Naive thymus-derived CD4-positive, alpha-beta T cell (primary cell): ENCODE data around the gene FNTB. TPM values are rescaled to one million over a fixed set of nuclear protein-coding genes. Genes with fewer than 3 reads are reported as not detected.

ENCODE experiments used
- ATAC-seq: fragments of 150-1000 bp; cut with Tn5 transposase; 2 replicates; pipeline ENCODE4 v1.10.0; 2021; ENCODE audit warnings: mild to moderate bottlenecking, moderate library complexity
- CTCF ChIA-PET: fragments of 350-600 bp; sonication (Branson Sonifier 250); formaldehyde crosslinking; loops from one replicate; lab custom pipeline; 2021; ENCODE audit warnings: antibody characterized with exemption; lab: Charles Lee
- POLR2A ChIA-PET: fragments of 350-600 bp; sonication (Branson Sonifier 250); formaldehyde crosslinking; loops from one replicate; lab custom pipeline; 2021; ENCODE audit warnings: antibody characterized with exemption, inconsistent platforms; lab: Charles Lee
- DNase-seq, 9 donors: peaks; one replicate each; pipeline versions ENCODE4 v3.0.0 to v3.0.0-alpha.2; 2020 to 2022; ENCODE audit warnings: mixed read lengths in 1 of 9
- H3K27ac ChIP-seq: one replicate; pipeline ENCODE4 v1.7.0; 2013; ENCODE audit warnings: mild to moderate bottlenecking, low read depth, low read length, moderate library complexity
- H3K27me3 ChIP-seq, 2 donors: one replicate each; pipeline ENCODE4 v1.7.0; 2013; ENCODE audit warnings: low read length in 2 of 2, mild to moderate bottlenecking in 2 of 2, moderate library complexity in 2 of 2; ENCODE audit not compliant: control insufficient read depth in 2 of 2, insufficient read depth in 2 of 2
- H3K36me3 ChIP-seq, 3 experiments: 1 replicate in 2 of 3; 2 replicates in 1 of 3; pipeline ENCODE4 v1.7.0; 2013; ENCODE audit warnings: low read length in 3 of 3, mild to moderate bottlenecking in 3 of 3, moderate library complexity in 1 of 3; ENCODE audit not compliant: insufficient read depth in 3 of 3, control insufficient read depth in 2 of 3
- H3K4me1 ChIP-seq, 2 donors: one replicate each; pipeline ENCODE4 v1.7.0; 2013; ENCODE audit warnings: low read length in 2 of 2, mild to moderate bottlenecking in 2 of 2, moderate library complexity in 1 of 2; ENCODE audit not compliant: control insufficient read depth in 2 of 2, insufficient read depth in 2 of 2
- H3K4me3 ChIP-seq: 2 replicates; pipeline ENCODE4 v1.7.0; 2013; ENCODE audit warnings: mild to moderate bottlenecking, low read length
- H3K9me3 ChIP-seq, 3 experiments: 1 replicate in 2 of 3; 2 replicates in 1 of 3; pipeline ENCODE4 v1.7.0; 2013; ENCODE audit warnings: low read length in 3 of 3; ENCODE audit not compliant: control insufficient read depth in 2 of 3
- H3K27ac Mint-ChIP-seq, 9 donors: one replicate each; pipeline ENCODE4 v1.8.0; 2020 to 2022; ENCODE audit warnings: mixed read lengths in 9 of 9, mild to moderate bottlenecking in 8 of 9, moderate library complexity in 5 of 9, inconsistent platforms in 2 of 9
- H3K27me3 Mint-ChIP-seq, 5 donors: one replicate each; pipeline ENCODE4 v1.8.0; 2021 to 2022; ENCODE audit warnings: mixed read lengths in 5 of 5, mild to moderate bottlenecking in 1 of 5
- H3K36me3 Mint-ChIP-seq, 5 donors: one replicate each; pipeline ENCODE4 v1.8.0; 2020 to 2022; ENCODE audit warnings: mixed read lengths in 5 of 5, mild to moderate bottlenecking in 3 of 5, inconsistent platforms in 1 of 5
- H3K4me1 Mint-ChIP-seq, 7 donors: one replicate each; pipeline ENCODE4 v1.8.0; 2020 to 2022; ENCODE audit warnings: mixed read lengths in 7 of 7, mild to moderate bottlenecking in 3 of 7, inconsistent platforms in 1 of 7
- H3K4me3 Mint-ChIP-seq, 10 donors: one replicate each; pipeline ENCODE4 v1.8.0; 2020 to 2022; ENCODE audit warnings: mild to moderate bottlenecking in 10 of 10, mixed read lengths in 10 of 10, moderate library complexity in 6 of 10, inconsistent platforms in 2 of 10
- H3K9me3 Mint-ChIP-seq, 11 donors: one replicate each; pipeline ENCODE4 v1.8.0; 2020 to 2022; ENCODE audit warnings: mixed read lengths in 11 of 11, mild to moderate bottlenecking in 4 of 11, inconsistent platforms in 1 of 11, moderate library complexity in 1 of 11
- intact Hi-C, 2 donors: fragments of 100-400 bp; cut with micrococcal nuclease; formaldehyde crosslinking; loops; one replicate each; pipeline ENCODE4 v1.15.1; 2023
- polyA plus RNA-seq, 2 donors: library from polyadenylated mRNA; unstranded; fragments of 300-500 nt; fragmentation: Illumina TruSeq; gene quantifications; one replicate each; pipeline ENCODE4 v1.2.3, GENCODE V29; 2021
- total RNA-seq, 6 experiments: library from RNA in 5 of 6; stranded (reverse) in 5 of 6; gene quantifications; 1 replicate in 5 of 6; 2 replicates in 1 of 6; pipeline ENCODE4 v1.2.3 and lab custom pipeline; 2021 to 2026

Gene FNTB
- total and polyA plus RNA-seq, 7 experiments from 2014 or later, result 4.0 to 19.7 (median 11.3) TPM

DNA sequence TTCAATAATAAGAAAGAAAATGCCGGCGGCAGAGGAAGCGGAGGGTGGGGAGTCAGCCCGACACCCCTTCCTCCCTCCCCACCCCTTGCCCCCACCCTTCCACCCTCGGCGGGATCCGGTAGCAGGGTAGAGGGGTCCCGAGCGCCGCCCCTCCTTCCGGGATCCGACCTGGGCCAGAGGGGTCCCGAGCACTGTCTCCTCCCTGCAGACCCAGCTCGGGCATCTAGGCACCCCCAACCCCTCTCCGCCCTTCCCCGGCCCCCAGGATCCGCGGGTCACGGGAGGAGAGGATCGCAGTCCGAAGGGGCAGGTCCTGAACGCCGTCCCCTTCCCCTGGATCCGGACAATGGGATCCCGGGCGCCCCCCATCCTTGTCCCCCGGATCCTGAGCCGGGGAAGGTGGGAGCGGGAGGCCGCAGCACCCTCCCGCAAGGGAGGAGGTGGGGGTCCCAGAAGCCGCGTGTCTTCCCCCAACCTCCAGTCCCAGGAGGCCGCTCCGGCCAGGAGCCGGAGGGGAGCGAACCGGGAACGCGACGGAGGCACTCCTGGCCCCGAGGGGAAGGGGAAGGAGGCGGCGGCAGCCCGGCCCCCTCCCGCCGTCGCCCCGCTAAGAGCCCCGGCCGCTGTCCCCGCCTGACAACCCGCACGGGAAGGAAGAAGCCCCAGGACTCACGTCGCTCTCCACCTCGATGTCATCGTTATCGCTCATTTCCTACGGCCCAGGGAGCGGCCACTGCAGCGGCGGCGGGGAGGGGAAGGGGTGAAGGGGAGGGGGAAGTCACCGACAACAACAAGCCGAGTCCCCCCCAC, 115.1 kb downstream of the FNTB start:
- Mint-ChIP-seq H3K27ac (peak overlapping the region; percentile 91 to 99 (median 94)), H3K4me3 (peak overlapping the region; percentile 87 to 97 (median 91)), H3K27me3 (peaks cover 0 to 12% (median 0%) of the 10 kb centered on the region in 5 donors), H3K9me3 (peaks cover 0 to 4% (median 0%) of the 10 kb centered on the region in 11 donors), H3K4me1 (peaks cover 28 to 50% (median 50%) of the 10 kb centered on the region in 7 donors), H3K36me3 (peaks cover 4 to 22% (median 16%) of the 10 kb centered on the region in 5 donors)
- Histone ChIP-seq H3K27me3 (no peaks in the 10 kb centered on the region), H3K36me3 (peaks cover 0 to 6% (median 0%) of the 10 kb centered on the region in 3 experiments), H3K4me1 (peaks cover 24 to 41% of the 10 kb centered on the region in 2 donors), H3K27ac (peak overlapping the region; percentile 100), H3K4me3 (peak overlapping the region; percentile 70), H3K9me3 (no peaks in the 10 kb centered on the region)
- intact Hi-C loops, result loop anchor here (1.0 to 5.0 kb wide), 20 partner anchors 105 to 1559 kb away; partner anchors contain the start of genes FUT8 (in 2 of the 2), MTHFD1 (in 2 of the 2), CHURC1 (in 1 of the 2) and FNTB (in 1 of the 2)
- CTCF ChIA-PET, result interaction anchor here (1.0 kb wide), 1 partner anchor 115 kb away, joined by 3 read pairs; the partner anchor contains the start of gene FNTB
- ATAC-seq, result no peak
- POLR2A ChIA-PET, result interaction anchor here (1.0 to 1.9 kb wide), 9 partner anchors 16 to 1406 kb away, joined by 3 to 10 read pairs (median 5); partner anchors contain the start of genes CHURC1, FNTB and GPHN
- DNase-seq, result peak; percentile 26 to 64 (median 44)

DNA sequence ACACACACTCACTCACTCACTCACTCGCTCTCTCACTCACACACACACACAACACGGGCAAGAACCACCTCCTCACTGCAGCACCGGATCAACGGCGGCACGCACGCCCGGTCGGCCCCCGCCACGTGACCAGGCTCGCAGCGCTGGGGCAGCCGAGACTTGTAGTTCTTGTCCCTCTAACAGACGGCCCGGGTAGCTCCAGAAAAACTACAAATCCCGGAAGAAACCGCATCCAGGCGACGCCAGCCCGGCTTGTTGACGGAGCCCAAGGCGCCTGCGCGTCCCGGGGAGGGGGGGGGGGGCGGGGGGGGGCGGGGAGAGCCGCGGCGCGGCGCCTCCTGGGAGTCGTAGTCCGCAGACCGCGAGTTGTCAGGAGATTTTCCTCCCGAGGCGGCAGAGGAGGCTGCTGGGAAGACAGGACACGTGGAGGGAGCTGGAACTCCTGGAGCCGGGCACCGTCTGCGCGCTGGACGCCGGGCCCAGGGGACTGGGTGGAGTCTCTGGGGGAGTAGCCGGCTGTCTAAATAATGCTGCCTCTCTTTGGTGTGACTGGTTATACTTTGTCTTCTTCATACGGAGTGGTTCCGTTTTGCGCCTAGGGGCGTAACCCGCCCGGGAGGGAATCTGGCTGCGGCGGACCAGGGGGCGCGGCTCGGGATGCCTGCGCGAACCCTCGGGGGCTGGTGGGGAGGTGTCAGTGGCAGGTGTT, 115.9 kb downstream of the FNTB start, which contains the start of gene MAX:
TSS of gene MAX (minus strand) at position 77 of the 709 bp plus-strand sequence. CDS start 178 bp downstream, outside the sequence.
- Mint-ChIP-seq H3K27ac (peak within 1 kb of the TSS; percentile 91 to 99 (median 94)), H3K4me1 (peaks cover 28 to 43% (median 42%) of the 10 kb centered on the region in 7 donors), H3K4me3 (peak within 1 kb of the TSS; percentile 87 to 97 (median 91)), H3K36me3 (peaks cover 4 to 22% (median 15%) of the 10 kb centered on the region in 5 donors), H3K9me3 (peaks cover 0 to 4% (median 0%) of the 10 kb centered on the region in 11 donors), H3K27me3 (peaks cover 0 to 12% (median 0%) of the 10 kb centered on the region in 5 donors)
- peaks cover 0 to 6% (median 0%) of the 10 kb centered on the region in 3 experiments for H3K36me3 ChIP-seq
- ChIA-PET CTCF (interaction anchor here (1.0 kb wide), 1 partner anchor 116 kb away, joined by 3 read pairs; the partner anchor contains the start of gene FNTB), POLR2A (interaction anchor here (0.6 to 1.9 kb wide), 16 partner anchors 9 to 1406 kb away, joined by 3 to 10 read pairs (median 4); partner anchors contain the start of genes CHURC1, FNTB and GPHN)
- H3K9me3 ChIP-seq, result no peaks in the 10 kb centered on the region
- DNase-seq (peak; percentile 88 to 100 (median 99)), ATAC-seq (peak; percentile 95)
- intact Hi-C loops, result loop anchor here (1.0 to 5.0 kb wide), 19 partner anchors 105 to 1559 kb away; partner anchors contain the start of genes FUT8 (in 2 of the 2), MTHFD1 (in 2 of the 2), FNTB (in 1 of the 2) and GPHN (in 1 of the 2)
- peak within 1 kb of the TSS; percentile 96 for H3K4me3 ChIP-seq
- peak within 1 kb of the TSS; percentile 100 for H3K27ac ChIP-seq
- no peaks in the 10 kb centered on the region for H3K27me3 ChIP-seq
- peaks cover 17 to 34% of the 10 kb centered on the region in 2 donors for H3K4me1 ChIP-seq

DNA sequence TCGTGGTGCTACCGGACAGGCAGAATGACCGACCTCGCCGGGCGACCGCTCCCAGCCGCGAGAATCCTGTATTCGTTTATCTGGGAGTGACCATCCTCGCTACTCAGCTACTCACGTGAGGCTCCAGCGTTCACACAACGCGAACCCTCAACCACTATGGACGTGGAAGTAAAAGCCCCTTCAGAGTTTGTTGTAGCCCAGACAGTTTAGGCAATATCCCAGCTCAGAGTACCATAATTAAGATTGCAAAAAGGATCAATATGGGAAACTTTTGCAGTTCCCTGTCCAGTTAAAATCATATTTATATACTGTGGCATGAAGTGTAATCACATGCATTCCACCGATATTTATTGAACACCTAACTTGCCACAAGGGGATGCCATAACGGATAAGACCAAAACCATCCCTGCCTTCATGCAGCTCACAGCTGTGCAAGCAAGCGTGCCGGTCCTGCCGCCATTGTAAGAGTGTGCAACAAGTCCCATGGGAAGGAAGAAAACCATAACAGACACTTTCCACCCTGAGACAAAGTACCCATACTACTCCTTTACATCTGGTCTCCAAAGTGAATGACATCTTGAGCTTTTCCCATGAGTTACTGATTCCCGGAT, 116.6 kb downstream of the FNTB start:
- no peaks in the 10 kb centered on the region for H3K27me3 ChIP-seq
- ChIA-PET CTCF (no interaction called here), POLR2A (interaction anchor here (0.8 to 1.9 kb wide), 9 partner anchors 10 to 308 kb away, joined by 3 to 10 read pairs (median 5); partner anchors contain the start of gene FNTB)
- H3K9me3 ChIP-seq, result no peaks in the 10 kb centered on the region
- peak overlapping the region; percentile 70 to 99 (median 91) for H3K27ac Mint-ChIP-seq
- H3K4me1 ChIP-seq, result peaks cover 11 to 28% of the 10 kb centered on the region in 2 donors
- peak overlapping the region; percentile 78 for H3K27ac ChIP-seq
- H3K4me3 ChIP-seq, result peak overlapping the region; percentile 96
- peaks cover 4 to 19% (median 15%) of the 10 kb centered on the region in 5 donors for H3K36me3 Mint-ChIP-seq
- peaks cover 0 to 6% (median 0%) of the 10 kb centered on the region in 3 experiments for H3K36me3 ChIP-seq
- H3K27me3 Mint-ChIP-seq, result peaks cover 0 to 12% (median 0%) of the 10 kb centered on the region in 5 donors
- H3K9me3 Mint-ChIP-seq, result peaks cover 0 to 4% (median 0%) of the 10 kb centered on the region in 11 donors
- H3K4me3 Mint-ChIP-seq, result peak overlapping the region; percentile 81 to 97 (median 89)
- intact Hi-C loops, result loop anchor here (2.0 to 5.0 kb wide), 9 partner anchors 104 to 1461 kb away; partner anchors contain the start of genes FUT8 (in 1 of the 2), GPHN (in 1 of the 2), MTHFD1 (in 1 of the 2) and WDR89 (in 1 of the 2)
- peaks cover 25 to 36% (median 35%) of the 10 kb centered on the region in 7 donors for H3K4me1 Mint-ChIP-seq
- ATAC-seq (no peak), DNase-seq (peak in 3 of 9 donors; percentile 1 to 13 (median 9))

DNA sequence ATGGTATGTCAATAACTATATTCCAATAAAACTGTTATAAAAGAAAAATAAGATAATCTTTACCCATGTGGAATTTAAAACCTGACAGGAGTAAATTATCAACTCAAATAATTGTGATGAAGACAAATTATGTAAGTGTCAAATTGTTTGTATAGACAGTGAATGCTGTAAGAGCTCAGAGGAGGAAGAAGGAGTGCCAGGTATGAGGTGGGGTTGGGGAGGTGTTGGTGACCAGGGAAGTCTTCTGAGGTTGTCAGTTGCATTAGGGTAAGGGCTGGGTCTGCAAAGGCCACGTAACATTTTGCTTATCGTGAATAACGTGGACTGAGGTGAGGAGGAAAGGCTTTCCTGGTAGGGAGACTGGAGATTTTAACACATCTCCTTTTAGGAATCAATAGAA, 118.1 kb downstream of the FNTB start:
- Histone ChIP-seq H3K27ac (no peak overlapping the region), H3K9me3 (no peaks in the 10 kb centered on the region), H3K4me3 (no peak overlapping the region), H3K27me3 (no peaks in the 10 kb centered on the region), H3K4me1 (peaks cover 1 to 18% of the 10 kb centered on the region in 2 donors), H3K36me3 (peaks cover 0 to 6% (median 0%) of the 10 kb centered on the region in 3 experiments)
- DNase-seq, result no peak
- ChIA-PET POLR2A (interaction anchor here (1.0 kb wide), 1 partner anchor 742 kb away, joined by 3 read pairs; no protein-coding TSS in a partner anchor), CTCF (interaction anchor here (0.7 kb wide), 2 partner anchors 33 to 53 kb away, joined by 3 read pairs; no protein-coding TSS in a partner anchor)
- no peak overlapping the region for H3K27ac Mint-ChIP-seq
- H3K4me1 Mint-ChIP-seq, result peaks cover 18 to 26% (median 21%) of the 10 kb centered on the region in 7 donors
- peaks cover 0 to 4% (median 0%) of the 10 kb centered on the region in 11 donors for H3K9me3 Mint-ChIP-seq
- peaks cover 0 to 11% (median 11%) of the 10 kb centered on the region in 5 donors for H3K36me3 Mint-ChIP-seq
- intact Hi-C loops, result loop anchor here (5.0 kb wide), 5 partner anchors 103 to 1462 kb away; partner anchors contain the start of genes MTHFD1 (in 1 of the 2) and WDR89 (in 1 of the 2)
- H3K27me3 Mint-ChIP-seq, result peaks cover 0 to 12% (median 0%) of the 10 kb centered on the region in 5 donors
- ATAC-seq, result no peak
- H3K4me3 Mint-ChIP-seq, result no peak overlapping the region

DNA sequence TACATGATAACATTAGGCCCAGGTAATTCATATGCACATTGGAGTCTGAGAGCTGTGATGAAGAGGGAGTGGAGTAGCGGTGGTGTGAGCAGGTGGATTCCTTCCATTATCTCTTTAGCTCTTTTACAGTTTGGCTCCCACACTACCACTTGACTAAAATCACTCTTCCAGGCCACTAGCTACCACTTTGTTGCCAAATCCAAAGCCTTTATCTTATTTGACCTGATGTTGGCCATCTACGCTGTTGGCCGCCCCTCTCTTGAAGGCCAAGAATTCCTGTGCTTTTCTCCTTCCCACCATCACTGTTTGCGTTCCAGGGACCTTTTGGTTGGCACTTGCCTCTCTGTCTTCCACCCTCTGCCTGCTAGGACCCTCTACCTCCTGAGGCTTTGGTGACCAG, 119.6 kb downstream of the FNTB start:
- H3K36me3 ChIP-seq, result peaks cover 0 to 6% (median 0%) of the 10 kb centered on the region in 3 experiments
- ATAC-seq (no peak), DNase-seq (no peak)
- Mint-ChIP-seq H3K9me3 (peaks cover 0 to 4% (median 0%) of the 10 kb centered on the region in 11 donors), H3K4me1 (peaks cover 5 to 14% (median 8%) of the 10 kb centered on the region in 7 donors), H3K4me3 (no peak overlapping the region), H3K36me3 (peaks cover 0 to 4% (median under 1%) of the 10 kb centered on the region in 5 donors), H3K27me3 (peaks cover 0 to 16% (median 0%) of the 10 kb centered on the region in 5 donors), H3K27ac (no peak overlapping the region)
- H3K27me3 ChIP-seq, result no peaks in the 10 kb centered on the region
- intact Hi-C loops, result no loop called here
- no peak overlapping the region for H3K4me3 ChIP-seq
- no peaks in the 10 kb centered on the region for H3K9me3 ChIP-seq
- CTCF ChIA-PET, result interaction anchor here (0.6 kb wide), 1 partner anchor 17 kb away, joined by 3 read pairs; no protein-coding TSS in a partner anchor
- H3K27ac ChIP-seq, result no peak overlapping the region
- peaks cover 0 to 7% of the 10 kb centered on the region in 2 donors for H3K4me1 ChIP-seq
- POLR2A ChIA-PET, result no interaction called here
